Breast epithelium (tissue), 3 donors: ENCODE measurements around the gene SYT13.

Experiments used
- CTCF ChIP-seq, 3 donors: fragments of 450-650 bp; IDR thresholded peaks; one replicate each; pipeline ENCODE4 v1.5.1; 2016 to 2017; ENCODE audit warnings: antibody characterized with exemption in 3 of 3, mild to moderate bottlenecking in 3 of 3, moderate library complexity in 3 of 3
- POLR2A ChIP-seq: fragments of 450-650 bp; IDR thresholded peaks from one replicate; pipeline ENCODE4 v1.6.1; 2016; ENCODE audit warnings: antibody characterized with exemption, mild to moderate bottlenecking, moderate library complexity
- POLR2AphosphoS5 ChIP-seq, 3 donors: sonication (generic); formaldehyde crosslinking; IDR thresholded peaks; one replicate each; pipeline ENCODE4 v1.6.1; 2017; ENCODE audit warnings: antibody characterized with exemption in 3 of 3

GRCh38 chr11:45233121-45233803, 52.9 kb downstream of the SYT13 start:
- TF ChIP-seq POLR2A, result no peak
- peak; percentile 14 to 66 (median 51) for TF ChIP-seq CTCF (IDR thresholded peaks at IDR 0.05)
- TF ChIP-seq POLR2AphosphoS5 (IDR thresholded peaks at IDR 0.05), result no peak
